ENCODE results near the gene DGCR8.

The DGCR8 gene

GRCh38 chr22:20130319-20130718 lies 50.3 kb downstream of the DGCR8 start:
- Histone ChIP-seq H3K4ac (ENCODE audit: low read depth, low read length) (no peak overlapping the region), H2BK5ac (ENCODE audit: low read length) (no peak overlapping the region), H4K5ac (ENCODE audit: low read length) (no peak overlapping the region), H3K4me3 (ENCODE audit: low read length) (no peak overlapping the region), H2AK5ac (ENCODE audit: low read length) (no peak overlapping the region), H3K27me3 (ENCODE audit: insufficient read depth, low read length, poor library complexity) (no peaks in the 10 kb centered on the region), H4K8ac (ENCODE audit: low read depth, low read length) (no peak overlapping the region), H3K23ac (ENCODE audit: low read length) (peak overlapping the region; percentile 6), H2BK120ac (ENCODE audit: low read depth, low read length) (no peak overlapping the region), H3K4me2 (ENCODE audit: low read length) (no peak overlapping the region), H2BK15ac (replicated peaks; ENCODE audit: low read depth) (no peak overlapping the region), H3K36me3 (ENCODE audit: control insufficient read depth, insufficient read depth, low read length) (peaks cover 9% of the 10 kb centered on the region), H3K27ac (ENCODE audit: low read depth, low read length) (no peak overlapping the region), H3K4me1 (ENCODE audit: control insufficient read depth, low read depth, low read length) (no peaks in the 10 kb centered on the region), H3K79me1 (ENCODE audit: low read length) (peaks cover 2% of the 10 kb centered on the region), H3K56ac (ENCODE audit: low read length) (no peak overlapping the region), H3K9ac (ENCODE audit: low read length) (no peak overlapping the region), H3K18ac (ENCODE audit: low read length) (no peak overlapping the region), H3K79me2 (ENCODE audit: control insufficient read depth, insufficient read depth, low read length) (no peaks in the 10 kb centered on the region)
- peak; percentile 32 for DNase-seq
- no CpG with 5 or more reads among the region's 3 CpGs for WGBS (ENCODE audit: extremely low coverage, insufficient coverage, low lambda C conversion rate)

GRCh38 chr22:20130731-20131596 lies 50.9 kb downstream of the DGCR8 start:
- Histone ChIP-seq H4K8ac (ENCODE audit: low read depth, low read length) (no peak overlapping the region), H3K4me3 (ENCODE audit: low read length) (peak overlapping the region; percentile 69), H2AK5ac (ENCODE audit: low read length) (no peak overlapping the region), H3K36me3 (ENCODE audit: control insufficient read depth, insufficient read depth, low read length) (peaks cover 5% of the 10 kb centered on the region), H3K18ac (ENCODE audit: low read length) (peak overlapping the region; percentile 81), H3K79me2 (ENCODE audit: control insufficient read depth, insufficient read depth, low read length) (no peaks in the 10 kb centered on the region), H3K9ac (ENCODE audit: low read length) (peak overlapping the region; percentile 88), H3K27ac (ENCODE audit: low read depth, low read length) (peak overlapping the region; percentile 46), H3K4me2 (ENCODE audit: low read length) (peak overlapping the region; percentile 91), H2BK120ac (ENCODE audit: low read depth, low read length) (peak overlapping the region; percentile 29), H3K4me1 (ENCODE audit: control insufficient read depth, low read depth, low read length) (no peaks in the 10 kb centered on the region), H3K23ac (ENCODE audit: low read length) (peak overlapping the region; percentile 45), H3K56ac (ENCODE audit: low read length) (peak overlapping the region; percentile 84), H3K27me3 (ENCODE audit: insufficient read depth, low read length, poor library complexity) (no peaks in the 10 kb centered on the region), H2BK15ac (replicated peaks; ENCODE audit: low read depth) (no peak overlapping the region), H2BK5ac (ENCODE audit: low read length) (no peak overlapping the region), H3K4ac (ENCODE audit: low read depth, low read length) (peak overlapping the region; percentile 66), H4K5ac (ENCODE audit: low read length) (no peak overlapping the region), H3K79me1 (ENCODE audit: low read length) (peaks cover 2% of the 10 kb centered on the region)
- no CpG with 5 or more reads among the region's 70 CpGs for WGBS (ENCODE audit: extremely low coverage, insufficient coverage, low lambda C conversion rate)
- peak; percentile 65 for DNase-seq

GRCh38 chr22:20131597-20131858 lies 51.5 kb downstream of the DGCR8 start, which contains the start of gene ZDHHC8:
TSS of gene ZDHHC8 (plus strand) at chr22:20131804. CDS start at chr22:20131948, 144 bp downstream.
- H3K18ac ChIP-seq (ENCODE audit: low read length), result peak within 1 kb of the TSS; percentile 81
- H3K23ac ChIP-seq (ENCODE audit: low read length), result peak within 1 kb of the TSS; percentile 45
- no peak within 1 kb of the TSS for H4K8ac ChIP-seq (ENCODE audit: low read depth, low read length)
- H3K4ac ChIP-seq (ENCODE audit: low read depth, low read length), result peak within 1 kb of the TSS; percentile 66
- H3K4me3 ChIP-seq (ENCODE audit: low read length), result peak within 1 kb of the TSS; percentile 69
- peak within 1 kb of the TSS; percentile 91 for H3K56ac ChIP-seq (ENCODE audit: low read length)
- H2AK5ac ChIP-seq (ENCODE audit: low read length), result no peak within 1 kb of the TSS
- WGBS (ENCODE audit: extremely low coverage, insufficient coverage, low lambda C conversion rate), result no CpG with 5 or more reads among the region's 43 CpGs
- peak within 1 kb of the TSS; percentile 29 for H2BK120ac ChIP-seq (ENCODE audit: low read depth, low read length)
- H3K79me1 ChIP-seq (ENCODE audit: low read length), result peaks cover 4% of the 10 kb centered on the region
- H3K9ac ChIP-seq (ENCODE audit: low read length), result peak within 1 kb of the TSS; percentile 88
- H4K5ac ChIP-seq (ENCODE audit: low read length), result no peak within 1 kb of the TSS
- H3K4me1 ChIP-seq (ENCODE audit: control insufficient read depth, low read depth, low read length), result no peaks in the 10 kb centered on the region
- no peak for DNase-seq
- no peak within 1 kb of the TSS for H2BK5ac ChIP-seq (ENCODE audit: low read length)
- no peaks in the 10 kb centered on the region for H3K27me3 ChIP-seq (ENCODE audit: insufficient read depth, low read length, poor library complexity)
- H3K36me3 ChIP-seq (ENCODE audit: control insufficient read depth, insufficient read depth, low read length), result peaks cover 5% of the 10 kb centered on the region
- H3K4me2 ChIP-seq (ENCODE audit: low read length), result peak within 1 kb of the TSS; percentile 91
- H2BK15ac ChIP-seq (replicated peaks; ENCODE audit: low read depth), result no peak within 1 kb of the TSS
- H3K79me2 ChIP-seq (ENCODE audit: control insufficient read depth, insufficient read depth, low read length), result no peaks in the 10 kb centered on the region
- peak within 1 kb of the TSS; percentile 46 for H3K27ac ChIP-seq (ENCODE audit: low read depth, low read length)

- no peak overlapping the region for H4K8ac ChIP-seq (ENCODE audit: low read depth, low read length)
- no peak overlapping the region for H2BK120ac ChIP-seq (ENCODE audit: low read depth, low read length)
- H2BK15ac ChIP-seq (replicated peaks; ENCODE audit: low read depth), result no peak overlapping the region
- H3K18ac ChIP-seq (ENCODE audit: low read length), result peak overlapping the region; percentile 30
- no peak overlapping the region for H3K23ac ChIP-seq (ENCODE audit: low read length)
- H3K4me3 ChIP-seq (ENCODE audit: low read length), result peak overlapping the region; percentile 67
- H3K4me1 ChIP-seq (ENCODE audit: control insufficient read depth, low read depth, low read length), result no peaks in the 10 kb centered on the region
- H3K27ac ChIP-seq (ENCODE audit: low read depth, low read length), result no peak overlapping the region
- no peak overlapping the region for H2BK5ac ChIP-seq (ENCODE audit: low read length)
- peak overlapping the region; percentile 79 for H3K4me2 ChIP-seq (ENCODE audit: low read length)
- no CpG with 5 or more reads among the region's 72 CpGs for WGBS (ENCODE audit: extremely low coverage, insufficient coverage, low lambda C conversion rate)
- H3K27me3 ChIP-seq (ENCODE audit: insufficient read depth, low read length, poor library complexity), result no peaks in the 10 kb centered on the region
- H3K4ac ChIP-seq (ENCODE audit: low read depth, low read length), result no peak overlapping the region
- peak overlapping the region; percentile 82 for H3K9ac ChIP-seq (ENCODE audit: low read length)
- H3K56ac ChIP-seq (ENCODE audit: low read length), result peak overlapping the region; percentile 91
- peaks cover 5% of the 10 kb centered on the region for H3K36me3 ChIP-seq (ENCODE audit: control insufficient read depth, insufficient read depth, low read length)
- H3K79me1 ChIP-seq (ENCODE audit: low read length), result peaks cover 6% of the 10 kb centered on the region
- H3K79me2 ChIP-seq (ENCODE audit: control insufficient read depth, insufficient read depth, low read length), result no peaks in the 10 kb centered on the region
- H2AK5ac ChIP-seq (ENCODE audit: low read length), result no peak overlapping the region
- DNase-seq, result no peak
- H4K5ac ChIP-seq (ENCODE audit: low read length), result no peak overlapping the region
These were observed 52.0 kb downstream of the DGCR8 start for GRCh38 chr22:20131859-20132685.

GRCh38 chr22:20132686-20133246 lies 52.7 kb downstream of the DGCR8 start:
- H3K27me3 ChIP-seq (ENCODE audit: insufficient read depth, low read length, poor library complexity), result no peaks in the 10 kb centered on the region
- H3K27ac ChIP-seq (ENCODE audit: low read depth, low read length), result no peak overlapping the region
- WGBS (ENCODE audit: extremely low coverage, insufficient coverage, low lambda C conversion rate), result no CpG with 5 or more reads among the region's 16 CpGs
- H4K5ac ChIP-seq (ENCODE audit: low read length), result no peak overlapping the region
- H2BK15ac ChIP-seq (replicated peaks; ENCODE audit: low read depth), result no peak overlapping the region
- peak overlapping the region; percentile 91 for H3K56ac ChIP-seq (ENCODE audit: low read length)
- H3K4me3 ChIP-seq (ENCODE audit: low read length), result no peak overlapping the region
- H3K36me3 ChIP-seq (ENCODE audit: control insufficient read depth, insufficient read depth, low read length), result peaks cover 2% of the 10 kb centered on the region
- H3K4me1 ChIP-seq (ENCODE audit: control insufficient read depth, low read depth, low read length), result no peaks in the 10 kb centered on the region
- H3K9ac ChIP-seq (ENCODE audit: low read length), result peak overlapping the region; percentile 82
- H3K79me1 ChIP-seq (ENCODE audit: low read length), result peaks cover 6% of the 10 kb centered on the region
- H2BK120ac ChIP-seq (ENCODE audit: low read depth, low read length), result no peak overlapping the region
- no peak overlapping the region for H3K18ac ChIP-seq (ENCODE audit: low read length)
- peak overlapping the region; percentile 79 for H3K4me2 ChIP-seq (ENCODE audit: low read length)
- H3K79me2 ChIP-seq (ENCODE audit: control insufficient read depth, insufficient read depth, low read length), result no peaks in the 10 kb centered on the region
- no peak overlapping the region for H3K23ac ChIP-seq (ENCODE audit: low read length)
- no peak for DNase-seq
- H3K4ac ChIP-seq (ENCODE audit: low read depth, low read length), result no peak overlapping the region
- no peak overlapping the region for H2BK5ac ChIP-seq (ENCODE audit: low read length)
- H4K8ac ChIP-seq (ENCODE audit: low read depth, low read length), result no peak overlapping the region
- H2AK5ac ChIP-seq (ENCODE audit: low read length), result no peak overlapping the region

Measured in mesendoderm (in vitro differentiated cells).